ENCODE measurements around the gene GLOD4.

The GLOD4 gene

DNA sequence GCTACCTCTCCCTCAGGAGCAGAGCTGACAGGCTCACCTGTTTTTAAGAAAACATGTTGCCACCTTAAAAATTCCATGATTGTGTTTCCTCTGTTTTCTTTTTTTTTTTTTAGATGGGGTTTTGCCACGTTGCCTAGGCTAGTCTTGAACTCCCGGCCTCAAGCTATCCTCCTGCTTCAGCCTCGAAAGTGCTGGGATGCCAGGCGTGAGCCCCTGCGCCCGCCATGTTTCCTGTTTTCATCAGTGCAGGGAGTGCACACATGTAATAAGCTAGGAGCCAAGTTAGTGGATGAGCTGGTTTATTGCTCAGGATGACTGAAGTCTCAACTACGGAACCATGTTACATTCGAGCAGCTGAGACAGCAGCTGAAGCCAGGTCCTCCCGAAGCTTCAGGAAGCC is 13.6 kb upstream of the GLOD4 start:
- Histone ChIP-seq H3K9ac (ENCODE audit: low read length) (no peak overlapping the region), H3K4me1 (ENCODE audit: insufficient read depth, low read length, severe bottlenecking) (peaks cover 10% of the 10 kb centered on the region), H3K27me3 (ENCODE audit: insufficient read depth, low read length) (no peaks in the 10 kb centered on the region), H3K36me3 (ENCODE audit: insufficient read depth, low read length) (peaks cover 21% of the 10 kb centered on the region), H4K20me1 (ENCODE audit: insufficient read depth, low read length) (no peaks in the 10 kb centered on the region), H3K79me2 (ENCODE audit: insufficient read depth, low read length) (no peaks in the 10 kb centered on the region), H3K4me3 (ENCODE audit: low read depth, low read length, poor library complexity, severe bottlenecking) (no peak overlapping the region), H3K9me3 (ENCODE audit: low read length) (no peaks in the 10 kb centered on the region), H3F3A (ENCODE audit: insufficient read depth, low read length) (no peaks in the 10 kb centered on the region), H3K27ac (ENCODE audit: low read depth, low read length, poor library complexity, severe bottlenecking) (no peak overlapping the region), H3K9me2 (ENCODE audit: low read depth, low read length) (no peaks in the 10 kb centered on the region), H3K4me2 (ENCODE audit: low read length) (no peak overlapping the region), H2AFZ (ENCODE audit: low read length) (no peak overlapping the region)
- TF ChIP-seq, protein P1, sequence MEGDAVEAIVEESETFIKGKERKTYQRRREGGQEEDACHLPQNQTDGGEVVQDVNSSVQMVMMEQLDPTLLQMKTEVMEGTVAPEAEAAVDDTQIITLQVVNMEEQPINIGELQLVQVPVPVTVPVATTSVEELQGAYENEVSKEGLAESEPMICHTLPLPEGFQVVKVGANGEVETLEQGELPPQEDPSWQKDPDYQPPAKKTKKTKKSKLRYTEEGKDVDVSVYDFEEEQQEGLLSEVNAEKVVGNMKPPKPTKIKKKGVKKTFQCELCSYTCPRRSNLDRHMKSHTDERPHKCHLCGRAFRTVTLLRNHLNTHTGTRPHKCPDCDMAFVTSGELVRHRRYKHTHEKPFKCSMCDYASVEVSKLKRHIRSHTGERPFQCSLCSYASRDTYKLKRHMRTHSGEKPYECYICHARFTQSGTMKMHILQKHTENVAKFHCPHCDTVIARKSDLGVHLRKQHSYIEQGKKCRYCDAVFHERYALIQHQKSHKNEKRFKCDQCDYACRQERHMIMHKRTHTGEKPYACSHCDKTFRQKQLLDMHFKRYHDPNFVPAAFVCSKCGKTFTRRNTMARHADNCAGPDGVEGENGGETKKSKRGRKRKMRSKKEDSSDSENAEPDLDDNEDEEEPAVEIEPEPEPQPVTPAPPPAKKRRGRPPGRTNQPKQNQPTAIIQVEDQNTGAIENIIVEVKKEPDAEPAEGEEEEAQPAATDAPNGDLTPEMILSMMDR (IDR thresholded peaks at IDR 0.05; ENCODE audit: low read length) = no peak
- no peak for TF ChIP-seq EZH2 (IDR thresholded peaks at IDR 0.05; ENCODE audit: borderline replicate concordance, low read length)

DNA sequence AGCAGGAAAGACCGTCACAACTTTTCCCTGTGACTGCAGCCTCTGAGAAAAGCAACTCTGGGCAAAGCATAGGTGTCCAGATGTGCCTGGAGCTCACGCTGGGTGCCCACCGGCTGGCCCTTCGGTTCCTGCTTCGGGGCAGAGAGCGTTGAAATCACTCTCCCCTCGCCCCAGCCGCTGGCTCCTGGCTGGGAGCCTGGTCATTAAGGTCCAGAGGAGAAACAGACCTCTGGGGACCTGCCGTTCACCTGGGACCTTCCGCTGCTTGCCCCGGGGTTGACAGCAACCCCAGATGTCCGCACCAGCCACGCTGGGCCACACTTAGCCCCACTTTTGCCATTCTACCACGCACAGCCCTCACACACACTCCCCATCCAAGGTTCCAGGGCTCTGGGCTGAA is 13.2 kb upstream of the GLOD4 start:
- H3K27ac ChIP-seq (ENCODE audit: low read depth, low read length, poor library complexity, severe bottlenecking) = no peak overlapping the region
- no peak overlapping the region for H3K4me3 ChIP-seq (ENCODE audit: low read depth, low read length, poor library complexity, severe bottlenecking)

DNA sequence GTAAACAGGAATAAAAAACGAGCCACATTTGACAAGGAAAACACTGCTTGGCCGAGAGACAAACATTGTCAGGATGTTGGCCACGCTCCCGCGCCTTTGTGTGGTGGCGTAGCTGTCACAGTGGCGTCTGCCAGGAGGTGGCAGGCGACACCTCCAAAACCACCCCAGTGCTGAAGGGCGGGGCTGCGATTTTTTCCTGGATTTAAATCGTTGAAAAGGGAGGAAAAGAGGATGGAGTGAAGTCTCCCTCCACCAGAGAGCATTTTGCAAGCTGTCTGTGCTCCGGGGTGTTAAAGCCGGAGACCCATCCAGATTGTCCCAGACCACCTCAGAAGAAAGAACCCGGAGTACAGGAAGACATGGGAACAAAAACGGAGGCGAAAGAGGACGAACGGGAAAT is 12.8 kb upstream of the GLOD4 start:
- Histone ChIP-seq H3K79me2 (ENCODE audit: insufficient read depth, low read length) (no peaks in the 10 kb centered on the region), H3K27me3 (ENCODE audit: insufficient read depth, low read length) (no peaks in the 10 kb centered on the region), H2AFZ (ENCODE audit: low read length) (no peak overlapping the region), H3K9ac (ENCODE audit: low read length) (no peak overlapping the region), H3K27ac (ENCODE audit: low read depth, low read length, poor library complexity, severe bottlenecking) (no peak overlapping the region), H3F3A (ENCODE audit: insufficient read depth, low read length) (no peaks in the 10 kb centered on the region), H3K4me3 (ENCODE audit: low read depth, low read length, poor library complexity, severe bottlenecking) (no peak overlapping the region), H3K4me1 (ENCODE audit: insufficient read depth, low read length, severe bottlenecking) (peaks cover 8% of the 10 kb centered on the region), H3K9me2 (ENCODE audit: low read depth, low read length) (no peaks in the 10 kb centered on the region), H4K20me1 (ENCODE audit: insufficient read depth, low read length) (no peaks in the 10 kb centered on the region), H3K9me3 (ENCODE audit: low read length) (no peaks in the 10 kb centered on the region), H3K36me3 (ENCODE audit: insufficient read depth, low read length) (peaks cover 27% of the 10 kb centered on the region), H3K4me2 (ENCODE audit: low read length) (no peak overlapping the region)
- TF ChIP-seq EZH2 (IDR thresholded peaks at IDR 0.05; ENCODE audit: borderline replicate concordance, low read length) = no peak
- TF ChIP-seq, protein P1 (IDR thresholded peaks at IDR 0.05; ENCODE audit: low read length) = peak; percentile 89

More for the DNA sequence above, 13.2 kb upstream of the GLOD4 start:
- TF ChIP-seq, protein P1 (IDR thresholded peaks at IDR 0.05; ENCODE audit: low read length) = no peak
- H3K9me2 ChIP-seq (ENCODE audit: low read depth, low read length) = no peaks in the 10 kb centered on the region
- H3K9ac ChIP-seq (ENCODE audit: low read length) = no peak overlapping the region
- no peak overlapping the region for H3K4me2 ChIP-seq (ENCODE audit: low read length)
- H2AFZ ChIP-seq (ENCODE audit: low read length) = no peak overlapping the region
- H3K9me3 ChIP-seq (ENCODE audit: low read length) = no peaks in the 10 kb centered on the region
- no peaks in the 10 kb centered on the region for H3F3A ChIP-seq (ENCODE audit: insufficient read depth, low read length)
- H3K79me2 ChIP-seq (ENCODE audit: insufficient read depth, low read length) = no peaks in the 10 kb centered on the region
- peaks cover 8% of the 10 kb centered on the region for H3K4me1 ChIP-seq (ENCODE audit: insufficient read depth, low read length, severe bottlenecking)
- peaks cover 23% of the 10 kb centered on the region for H3K36me3 ChIP-seq (ENCODE audit: insufficient read depth, low read length)
- no peaks in the 10 kb centered on the region for H4K20me1 ChIP-seq (ENCODE audit: insufficient read depth, low read length)
- no peaks in the 10 kb centered on the region for H3K27me3 ChIP-seq (ENCODE audit: insufficient read depth, low read length)

All from OCI-LY1 (cell line).